Fibroblast of villous mesenchyme (primary cell): Measurements from ENCODE around the gene UCP2. TPM values are rescaled to one million over a fixed set of nuclear protein-coding genes. Genes with fewer than 3 reads are reported as not detected.

Source experiments
- DNase-seq: peaks from one replicate; pipeline ENCODE4 v3.0.0-alpha.2; 2010; ENCODE audit warnings: low read depth
- H3K4me3 ChIP-seq: 2 replicates; pipeline ENCODE4 v1.5.1; 2011; ENCODE audit warnings: low read depth, mild to moderate bottlenecking, low read length
- CTCF ChIP-seq: IDR thresholded peaks from 2 replicates; pipeline ENCODE4 v1.5.1; 2012; ENCODE audit warnings: low read depth, mild to moderate bottlenecking, low read length; ENCODE audit not compliant: insufficient read depth
- total RNA-seq: library from RNA; depleted of rRNA; stranded (reverse); fragments of >200 nt; gene quantifications from 2 replicates; pipeline ENCODE4 v1.2.3, GENCODE V29; 2012

UCP2 gene
- total RNA-seq, 1 donor: 2.6 TPM

GRCh38 chr11:74004759-74005615 lies 22.3 kb upstream of the UCP2 start:
- no peak for TF ChIP-seq CTCF
- no peak for DNase-seq

GRCh38 chr11:74004046-74004695 lies 21.5 kb upstream of the UCP2 start:
- no peak for TF ChIP-seq CTCF
- H3K4me3 ChIP-seq: no peak overlapping the region
- DNase-seq: no peak

More at GRCh38 chr11:74004759-74005615, 22.3 kb upstream of the UCP2 start:
- H3K4me3 ChIP-seq: no peak overlapping the region

GRCh38 chr11:74002832-74003231 lies 20.2 kb upstream of the UCP2 start:
- TF ChIP-seq CTCF: no peak
- no peak overlapping the region for H3K4me3 ChIP-seq
- DNase-seq: no peak

- TF ChIP-seq CTCF: no peak
- no peak for DNase-seq
These were observed 19.2 kb upstream of the UCP2 start for GRCh38 chr11:74001822-74002286.

GRCh38 chr11:74000307-74001133 lies 17.9 kb upstream of the UCP2 start:
- TF ChIP-seq CTCF: no peak
- no peak overlapping the region for H3K4me3 ChIP-seq
- DNase-seq: no peak

More at GRCh38 chr11:74001822-74002286, 19.2 kb upstream of the UCP2 start:
- no peak overlapping the region for H3K4me3 ChIP-seq

- no peak overlapping the region for H3K4me3 ChIP-seq
- no peak for TF ChIP-seq CTCF
- no peak for DNase-seq
These were observed 17.1 kb upstream of the UCP2 start for GRCh38 chr11:73999581-74000306.
